Epithelial cell of esophagus (primary cell): ENCODE results near the gene RIOK3.
A peak's percentile ranks its signal among the peaks of the same experiment; 100 is the strongest.
"Not testable (repeated sequence)": the region's sequence is repeated elsewhere in the genome, so short reads cannot be mapped to it uniquely, and the experiment has no call there.

Experiments used
- DNase-seq: peaks from one replicate; pipeline ENCODE4 v3.0.0; 2010; ENCODE audit warnings: low read depth
- H3K4me3 ChIP-seq: 2 replicates; pipeline ENCODE4 v1.5.1; 2011; ENCODE audit warnings: mild to moderate bottlenecking, low read length, control low read depth
- CTCF ChIP-seq: IDR thresholded peaks from 2 replicates; pipeline ENCODE4 v1.5.1; 2011; ENCODE audit warnings: low read depth, mild to moderate bottlenecking, low read length, control low read depth, inconsistent platforms; ENCODE audit not compliant: insufficient read depth; ENCODE audit errors: missing control alignments

RIOK3 gene

GRCh38 chr18:23506393-23506792, 53.3 kb downstream of the RIOK3 start:
- no peak overlapping the region for H3K4me3 ChIP-seq
- TF ChIP-seq CTCF: no peak
- no peak for DNase-seq

- DNase-seq, H3K4me3 ChIP-seq: not testable (repeated sequence)
These were observed 57.8 kb downstream of the RIOK3 start for GRCh38 chr18:23510923-23511322.

GRCh38 chr18:23512216-23512615, 59.1 kb downstream of the RIOK3 start:
- not testable (repeated sequence) for DNase-seq, H3K4me3 ChIP-seq

GRCh38 chr18:23512641-23513040, 59.6 kb downstream of the RIOK3 start:
- no peak for TF ChIP-seq CTCF
- DNase-seq: no peak

GRCh38 chr18:23515911-23516546, 62.9 kb downstream of the RIOK3 start:
- TF ChIP-seq CTCF: peak; percentile 94

More at GRCh38 chr18:23512641-23513040, 59.6 kb downstream of the RIOK3 start:
- H3K4me3 ChIP-seq: no peak overlapping the region

GRCh38 chr18:23519734-23520133, 66.6 kb downstream of the RIOK3 start:
- TF ChIP-seq CTCF: no peak
- H3K4me3 ChIP-seq: no peak overlapping the region
- no peak for DNase-seq

More at GRCh38 chr18:23515911-23516546, 62.9 kb downstream of the RIOK3 start:
- peak; percentile 80 for DNase-seq
- H3K4me3 ChIP-seq: no peak overlapping the region

- TF ChIP-seq CTCF: no peak
- no peak for DNase-seq
- H3K4me3 ChIP-seq: no peak overlapping the region
These were observed 68.2 kb downstream of the RIOK3 start for GRCh38 chr18:23521271-23521670.

GRCh38 chr18:23521907-23522306, 68.8 kb downstream of the RIOK3 start:
- no peak for TF ChIP-seq CTCF
- no peak overlapping the region for H3K4me3 ChIP-seq
- DNase-seq: no peak
